Sigmoid colon (tissue), 7 donors: Measurements from ENCODE around the gene ITGAD. TPM values are rescaled to one million over a fixed set of nuclear protein-coding genes. Genes with fewer than 3 reads are reported as not detected.

Source experiments
- DNase-seq: peaks from one replicate; pipeline ENCODE4 v3.0.0-alpha.2; 2019
- H3K27ac ChIP-seq, 4 donors: fragments of 200-600 bp; sonication (generic); one replicate each; pipeline ENCODE4 v1.5.1; 2016 to 2019; ENCODE audit warnings: mild to moderate bottlenecking in 1 of 4
- H3K27me3 ChIP-seq, 3 donors: fragments of 200-600 bp; sonication (generic); one replicate each; pipeline ENCODE4 v1.5.1; 2019; ENCODE audit warnings: mild to moderate bottlenecking in 1 of 3
- H3K36me3 ChIP-seq, 4 donors: fragments of 200-600 bp; sonication (generic); one replicate each; pipeline ENCODE4 v1.5.1; 2016 to 2019
- H3K4me1 ChIP-seq, 4 donors: fragments of 200-600 bp; sonication (generic); one replicate each; pipeline ENCODE4 v1.5.1; 2017 to 2019
- H3K4me3 ChIP-seq, 4 donors: fragments of 200-600 bp; sonication (generic); one replicate each; pipeline ENCODE4 v1.5.1; 2017 to 2019; ENCODE audit warnings: mild to moderate bottlenecking in 2 of 4, moderate library complexity in 1 of 4
- H3K9me3 ChIP-seq, 4 donors: fragments of 200-600 bp in 3 of 4; sonication (generic) in 3 of 4; one replicate each; pipeline versions ENCODE4 v1.5.1 to v1.6.1; 2013 to 2019
- CTCF ChIP-seq, 4 experiments: fragments of 450-650 bp in 3 of 4; fragments of 200-600 bp in 1 of 4; IDR thresholded peaks; one replicate each; pipeline ENCODE4 v1.5.1; 2016 to 2019; ENCODE audit warnings: antibody characterized with exemption in 4 of 4, mild to moderate bottlenecking in 3 of 4, moderate library complexity in 2 of 4
- EP300 ChIP-seq, 4 donors: sonication (generic); formaldehyde crosslinking; IDR thresholded peaks; one replicate each; pipeline ENCODE4 v1.6.1; 2017; ENCODE audit warnings: antibody characterized with exemption in 4 of 4
- POLR2A ChIP-seq, 2 donors: fragments of 450-650 bp; IDR thresholded peaks; one replicate each; pipeline ENCODE4 v1.6.1; 2016; ENCODE audit warnings: antibody characterized with exemption in 2 of 2, mild to moderate bottlenecking in 2 of 2, moderate library complexity in 2 of 2
- POLR2AphosphoS5 ChIP-seq, 4 donors: sonication (generic); formaldehyde crosslinking; IDR thresholded peaks; one replicate each; pipeline ENCODE4 v1.6.1; 2017; ENCODE audit warnings: antibody characterized with exemption in 4 of 4
- WGBS, 2 donors: extraction: QIAGEN DNeasy Blood & Tissue Kit; methylation state at CpG; one replicate each; pipeline ENCODE4 v1.1.7; 2013; 5-methylcytosine and 5-hydroxymethylcytosine counted together
- intact Hi-C: fragments of 100-400 bp; cut with DNase I; formaldehyde crosslinking; loops from one replicate; pipeline ENCODE4 v1.15.1; 2023
- polyA plus RNA-seq, 3 donors: library from polyadenylated mRNA; stranded (reverse); fragments of 200-250 nt; gene quantifications; one replicate each; pipeline ENCODE4 v1.2.3, GENCODE V29; 2013
- total RNA-seq, 4 donors: library from RNA; depleted of rRNA; stranded (reverse); fragments of >200 nt; gene quantifications; one replicate each; pipeline ENCODE4 v1.1.0, GENCODE V29; 2016
- donor health status: healthy with polysubstance abuse.
- donor health status: Bipolar disorder and iron deficiency.
- donor health status: healthy.

The ITGAD gene
- total and polyA plus RNA-seq, 7 donors = 0.22 TPM; not detected in 6

- Histone ChIP-seq H3K27ac (no peak overlapping the region), H3K36me3 (no peaks in the 10 kb centered on the region), H3K4me3 (no peak overlapping the region), H3K27me3 (peaks cover 0 to 9% (median 8%) of the 10 kb centered on the region in 3 donors), H3K9me3 (no peaks in the 10 kb centered on the region), H3K4me1 (no peaks in the 10 kb centered on the region)
- DNase-seq = no peak
- TF ChIP-seq POLR2A (IDR thresholded peaks at IDR 0.05) (no peak), EP300 (IDR thresholded peaks at IDR 0.05) (no peak), CTCF (IDR thresholded peaks at IDR 0.05) (no peak), POLR2AphosphoS5 (IDR thresholded peaks at IDR 0.05) (no peak)
- 86 to 89% methylated on average over 7 of the region's 7 CpGs for WGBS, 2 donors
- intact Hi-C loops = no loop called here
These were observed 27.8 kb upstream of the ITGAD start for GRCh38 chr16:31365131-31365865.

GRCh38 chr16:31367853-31368252 is 25.3 kb upstream of the ITGAD start:
- no peaks in the 10 kb centered on the region for H3K4me1 ChIP-seq
- no peaks in the 10 kb centered on the region for H3K9me3 ChIP-seq
- no peaks in the 10 kb centered on the region for H3K36me3 ChIP-seq
- peaks cover 0 to 8% (median 0%) of the 10 kb centered on the region in 3 donors for H3K27me3 ChIP-seq
- WGBS, 2 donors = 60 to 85% methylated on average over 3 of the region's 3 CpGs
- no peak for DNase-seq
- intact Hi-C loops = no loop called here
- no peak for TF ChIP-seq EP300 (IDR thresholded peaks at IDR 0.05)
- no peak for TF ChIP-seq CTCF (IDR thresholded peaks at IDR 0.05)
- no peak for TF ChIP-seq POLR2AphosphoS5 (IDR thresholded peaks at IDR 0.05)
- TF ChIP-seq POLR2A (IDR thresholded peaks at IDR 0.05) = no peak
- no peak overlapping the region for H3K27ac ChIP-seq
- no peak overlapping the region for H3K4me3 ChIP-seq

- no peaks in the 10 kb centered on the region for H3K4me1 ChIP-seq
- intact Hi-C loops = no loop called here
- H3K27me3 ChIP-seq = peaks cover 0 to 8% (median 0%) of the 10 kb centered on the region in 3 donors
- H3K36me3 ChIP-seq = no peaks in the 10 kb centered on the region
- TF ChIP-seq POLR2A (IDR thresholded peaks at IDR 0.05) (no peak), POLR2AphosphoS5 (IDR thresholded peaks at IDR 0.05) (no peak), EP300 (IDR thresholded peaks at IDR 0.05) (no peak), CTCF (IDR thresholded peaks at IDR 0.05) (no peak)
- 92% methylated on average over 12 of the region's 12 CpGs for WGBS, 2 donors
- H3K27ac ChIP-seq = no peak overlapping the region
- H3K4me3 ChIP-seq = no peak overlapping the region
- DNase-seq = no peak
- H3K9me3 ChIP-seq = peaks cover 0 to 4% (median 3%) of the 10 kb centered on the region in 4 donors
These were observed 22.1 kb upstream of the ITGAD start for GRCh38 chr16:31371008-31371407.

- H3K27me3 ChIP-seq = peaks cover 0 to 8% (median 0%) of the 10 kb centered on the region in 3 donors
- H3K36me3 ChIP-seq = no peaks in the 10 kb centered on the region
- H3K9me3 ChIP-seq = peaks cover 0 to 4% (median 3%) of the 10 kb centered on the region in 4 donors
- no peaks in the 10 kb centered on the region for H3K4me1 ChIP-seq
- intact Hi-C loops = no loop called here
- WGBS, 2 donors = 77 to 83% methylated on average over 42 of the region's 42 CpGs
- TF ChIP-seq EP300 (IDR thresholded peaks at IDR 0.05) (no peak), CTCF (IDR thresholded peaks at IDR 0.05) (no peak), POLR2AphosphoS5 (IDR thresholded peaks at IDR 0.05) (no peak)
- no peak for DNase-seq
- H3K4me3 ChIP-seq = no peak overlapping the region
- H3K27ac ChIP-seq = no peak overlapping the region
These were observed 21.3 kb upstream of the ITGAD start for GRCh38 chr16:31371619-31372484.
